HG03520 (cell line): ENCODE results near the gene CRYAB.

Source experiments
- ATAC-seq: cut with Tn5 transposase; IDR thresholded peaks from one replicate; pipeline ENCODE4 v1.9.1; 2021; ENCODE audit warnings: mild to moderate bottlenecking, moderate library complexity; ENCODE audit not compliant: unreplicated experiment

The CRYAB gene

GRCh38 chr11:111911563-111912401, at the start of gene CRYAB:
TSS of gene CRYAB (minus strand) at chr11:111911770. CDS start at chr11:111911724, 46 bp downstream.
- no peak for ATAC-seq

- no peak for ATAC-seq
These were observed 49.3 kb upstream of the CRYAB start for GRCh38 chr11:111960916-111961315.

DNA sequence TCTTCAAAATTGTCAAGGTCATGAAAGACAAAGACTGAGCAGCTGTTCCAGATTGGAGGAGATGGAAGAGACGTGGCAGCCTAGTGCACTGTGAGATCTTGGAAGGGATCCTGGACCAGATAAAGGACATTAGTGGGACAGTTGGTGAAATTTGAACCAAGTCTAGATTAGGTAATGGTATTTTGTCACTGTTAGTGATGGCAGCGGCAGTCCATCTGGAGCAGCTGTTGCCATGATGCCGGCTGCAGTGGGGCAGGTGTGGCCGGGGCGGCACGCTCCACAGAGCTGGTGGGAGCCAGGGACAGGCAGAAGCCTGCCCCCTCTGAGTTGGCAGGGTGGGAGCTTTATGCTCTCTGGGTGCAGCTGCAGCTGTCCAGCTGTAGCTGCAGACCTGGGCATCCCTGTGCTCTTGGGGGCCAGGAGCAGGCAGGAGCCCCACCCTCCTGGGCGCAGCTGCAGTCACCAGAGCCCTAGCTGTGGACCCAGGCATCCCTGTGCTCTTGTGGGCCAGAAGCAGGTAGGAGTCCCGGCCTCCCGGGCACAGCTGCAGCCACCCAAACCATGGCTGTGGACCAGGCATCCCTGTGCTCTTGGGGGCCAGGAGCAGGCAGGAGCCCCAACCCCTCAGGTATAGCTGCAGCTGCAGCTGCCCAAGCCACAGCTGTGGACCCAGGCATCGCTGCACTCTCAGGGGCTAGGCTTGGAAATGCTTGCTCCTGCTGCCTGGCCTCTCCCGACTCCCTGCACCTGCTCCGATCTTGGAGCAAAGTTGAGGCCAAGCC, 46.3 kb upstream of the CRYAB start:
- no peak for ATAC-seq

- ATAC-seq, result no peak
These were observed 42.6 kb upstream of the CRYAB start for GRCh38 chr11:111954154-111954553.

DNA sequence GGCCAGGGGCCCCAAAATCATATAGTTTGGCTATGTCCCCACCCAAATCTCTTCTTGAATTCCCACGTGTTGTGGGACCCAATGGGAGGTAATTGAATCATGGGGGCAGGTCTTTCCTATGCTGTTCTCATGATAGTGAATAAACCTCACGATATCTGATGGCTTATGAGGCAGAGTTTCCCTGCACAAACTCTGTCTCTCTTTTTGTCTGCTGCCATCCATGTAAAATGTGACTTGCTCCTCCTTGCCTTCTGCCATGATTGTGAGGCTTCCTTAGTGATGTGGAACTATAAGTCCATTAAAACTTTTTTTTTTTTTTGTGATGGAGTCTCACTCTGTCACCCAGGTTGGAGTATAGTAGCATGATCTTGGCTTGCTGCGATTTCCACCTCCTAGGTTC, 40.0 kb upstream of the CRYAB start:
- no peak for ATAC-seq

DNA sequence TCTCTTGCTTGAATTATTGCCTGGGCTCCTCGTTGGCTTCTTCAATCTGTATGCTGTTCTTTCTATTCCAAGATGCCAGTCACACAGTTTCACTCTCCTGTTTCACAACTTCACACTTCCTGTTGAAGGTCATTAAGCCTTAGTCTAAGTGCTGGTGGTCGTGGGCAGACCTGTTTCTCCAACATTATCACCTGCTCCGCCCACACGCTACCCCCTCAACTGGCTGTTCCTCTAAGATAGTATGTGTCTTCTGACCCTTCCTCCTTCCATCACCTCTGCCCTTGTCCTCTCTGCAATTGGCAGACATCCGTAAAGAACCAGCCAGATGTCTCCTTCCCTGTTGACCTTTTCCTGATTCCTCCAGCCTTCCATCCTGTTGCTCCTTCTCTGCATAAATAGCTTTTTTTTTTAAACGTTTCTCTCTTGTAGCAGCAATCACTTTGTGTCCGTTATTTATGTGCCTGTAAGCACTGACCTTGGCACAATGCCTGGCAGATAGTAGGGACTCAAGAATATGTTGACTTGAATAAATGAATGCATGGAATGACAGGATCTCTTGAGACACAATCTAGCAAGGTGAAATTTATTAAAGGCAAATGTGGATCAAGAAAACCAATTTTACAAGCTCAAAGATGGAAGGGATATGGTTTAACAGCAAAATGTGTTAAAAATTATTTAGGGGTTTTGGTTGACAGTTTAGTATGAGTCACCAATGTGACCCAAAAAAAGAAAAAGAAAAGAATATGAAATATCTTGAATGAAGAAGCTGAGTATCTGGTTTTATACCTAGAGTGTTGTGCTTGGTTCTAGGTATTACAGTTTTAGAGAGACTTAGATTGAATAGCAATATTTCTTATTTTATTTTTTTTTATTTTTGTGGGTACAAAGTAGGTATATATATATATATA, 38.2 kb upstream of the CRYAB start:
- ATAC-seq, result no peak

DNA sequence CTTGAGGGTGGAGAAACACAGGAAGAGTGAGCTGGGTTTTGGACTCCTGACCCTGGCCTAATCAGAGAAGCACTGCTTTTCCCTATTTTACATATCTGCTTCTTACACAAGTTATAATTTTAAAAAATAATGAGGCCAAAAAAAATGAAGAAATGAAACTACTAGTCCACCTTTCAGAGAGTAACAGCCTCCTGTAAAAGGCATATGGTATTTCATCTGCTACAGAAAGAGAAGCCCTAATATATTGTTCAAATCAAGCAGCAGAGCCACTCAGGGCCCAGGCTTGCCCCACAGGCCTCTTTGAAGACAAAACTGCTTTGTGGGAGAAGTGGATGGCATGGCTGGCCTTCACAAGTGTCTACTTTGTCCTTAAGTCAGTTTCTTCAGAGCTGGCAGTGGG, 35.6 kb upstream of the CRYAB start:
- no peak for ATAC-seq

- ATAC-seq, result no peak
These were observed 34.9 kb upstream of the CRYAB start for GRCh38 chr11:111946499-111946898.

- ATAC-seq, result no peak
These were observed 33.6 kb upstream of the CRYAB start for GRCh38 chr11:111945198-111945597.

GRCh38 chr11:111944651-111945051, 33.1 kb upstream of the CRYAB start:
- ATAC-seq, result no peak

- ATAC-seq, result no peak
These were observed 32.6 kb upstream of the CRYAB start for GRCh38 chr11:111944139-111944538.

GRCh38 chr11:111942829-111943228, 31.3 kb upstream of the CRYAB start:
- no peak for ATAC-seq

GRCh38 chr11:111941963-111942362, 30.4 kb upstream of the CRYAB start:
- no peak for ATAC-seq

DNA sequence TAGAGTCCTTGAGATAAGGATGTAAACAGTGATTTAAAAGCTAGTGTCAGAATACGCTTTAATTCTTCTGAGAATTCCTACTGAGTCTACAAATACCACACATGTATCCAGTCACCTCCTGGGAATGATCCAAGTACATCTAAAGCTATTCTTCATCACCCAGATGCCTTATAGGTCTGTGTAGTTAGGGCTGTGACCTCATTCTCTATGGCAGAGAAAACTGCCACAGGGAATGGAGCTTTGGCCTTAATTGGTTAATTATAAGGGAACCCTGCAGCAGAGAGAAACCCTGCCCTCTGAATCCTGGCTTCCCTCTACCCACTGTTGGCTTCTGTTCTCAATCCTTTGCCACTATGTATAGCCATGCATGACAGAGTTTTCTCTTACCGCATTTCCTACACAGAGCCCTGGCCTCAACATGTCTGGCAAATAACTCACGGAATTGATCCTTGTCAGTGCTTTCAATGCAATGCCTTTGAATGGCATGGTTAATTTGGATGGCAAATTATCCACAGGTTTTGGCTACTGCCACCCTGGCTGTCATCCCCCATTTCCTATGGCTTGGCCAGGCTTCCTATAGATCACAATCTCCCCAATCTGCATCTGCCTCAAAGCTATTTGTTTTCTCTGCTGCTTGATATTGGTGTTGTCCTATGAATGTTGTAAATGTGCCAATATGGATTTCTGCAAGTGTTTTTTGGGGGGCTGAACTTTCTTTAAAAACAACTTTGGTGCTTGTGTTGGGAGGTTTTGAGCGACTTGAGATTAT, 28.4 kb upstream of the CRYAB start:
- ATAC-seq, result no peak

- peak; percentile 95 for ATAC-seq
These were observed 27.2 kb upstream of the CRYAB start for GRCh38 chr11:111938687-111939160.

DNA sequence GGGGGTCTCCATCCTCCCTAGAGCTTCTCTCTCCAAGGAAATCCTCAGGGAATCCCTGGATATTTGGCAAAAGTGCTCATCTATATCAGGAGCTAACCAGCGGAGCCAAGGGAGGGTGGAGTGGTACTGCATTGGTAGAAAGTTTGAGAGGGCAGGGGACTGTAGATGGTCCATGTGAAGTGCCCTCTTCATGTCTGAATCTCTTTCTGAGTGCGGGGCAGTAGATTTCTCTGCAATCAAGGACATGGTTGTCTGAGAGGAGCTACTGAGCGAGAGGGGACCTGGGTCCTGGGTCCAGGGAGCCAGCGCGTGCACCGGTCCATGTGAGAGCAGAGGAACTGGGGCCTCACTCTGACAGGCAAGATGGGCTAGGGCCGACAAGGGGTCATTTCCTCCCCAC, 26.3 kb upstream of the CRYAB start:
- no peak for ATAC-seq

- ATAC-seq, result no peak
These were observed 25.8 kb upstream of the CRYAB start for GRCh38 chr11:111937461-111937769.

GRCh38 chr11:111936040-111936540, 24.5 kb upstream of the CRYAB start:
- ATAC-seq, result no peak

- ATAC-seq, result no peak
These were observed 23.9 kb upstream of the CRYAB start for GRCh38 chr11:111935317-111936039.

DNA sequence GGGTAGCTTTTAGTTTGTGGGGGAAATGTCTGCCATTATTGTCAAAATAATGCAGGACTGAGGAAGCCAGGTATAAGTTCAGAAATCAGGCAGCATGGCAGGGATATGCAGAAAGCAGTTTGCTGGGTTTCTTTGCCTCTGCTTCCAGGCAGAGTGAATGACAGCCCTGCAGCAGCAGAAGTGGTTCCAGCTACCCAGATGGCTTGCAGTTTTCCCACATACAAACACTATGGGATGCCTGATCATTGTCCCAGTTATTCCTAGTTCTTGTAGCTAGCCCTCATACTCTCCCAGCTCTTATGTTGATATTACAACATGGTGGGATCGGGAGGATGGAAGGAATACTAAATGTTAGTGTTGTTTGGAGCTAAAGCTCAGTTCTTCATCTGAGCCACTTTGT, 22.7 kb upstream of the CRYAB start:
- no peak for ATAC-seq
